PC-9 (cell line): ENCODE data around the gene AUTS2. TPM values are rescaled to one million over a fixed set of nuclear protein-coding genes. Genes with fewer than 3 reads are reported as not detected.

ENCODE experiments used
- BruUV-seq: library from RNA; stranded (reverse); fragments of 400-500 nt; replicated peaks from 2 replicates; lab custom pipeline; 2021; lab: Mats Ljungman, UMichigan
- CTCF ChIA-PET: fragments of 300-600 bp; sonication (Branson Sonifier 250); formaldehyde crosslinking; loops from one replicate; lab custom pipeline; 2022; ENCODE audit warnings: antibody characterized with exemption; lab: Charles Lee
- POLR2A ChIA-PET: fragments of 300-600 bp; sonication (Branson Sonifier 250); formaldehyde crosslinking; loops from one replicate; lab custom pipeline; 2022; ENCODE audit warnings: antibody characterized with exemption; ENCODE audit not compliant: unreplicated experiment; lab: Charles Lee
- DNase-seq, 2 experiments: peaks; one replicate each; pipeline versions ENCODE4 v3.0.0 to v3.0.0-alpha.2; 2015 to 2022; ENCODE audit warnings: mixed read lengths in 1 of 2
- H2AFZ ChIP-seq: fragments of 200-600 bp; sonication (generic); 2 replicates; pipeline ENCODE4 v1.8.1; 2017; ENCODE audit warnings: antibody characterized with exemption
- H3F3A ChIP-seq: fragments of 200-600 bp; sonication (generic); 2 replicates; pipeline ENCODE4 v1.8.1; 2017; ENCODE audit warnings: antibody characterized with exemption, mild to moderate bottlenecking, low read depth; ENCODE audit not compliant: insufficient read depth
- H3K27ac ChIP-seq: fragments of 200-600 bp; sonication (generic); 2 replicates; pipeline ENCODE4 v1.6.1; 2016; ENCODE audit warnings: mixed run types
- H3K27me3 ChIP-seq: fragments of 200-600 bp; sonication (generic); 2 replicates; pipeline ENCODE4 v1.6.1; 2016; ENCODE audit warnings: low read depth, mixed run types; ENCODE audit not compliant: insufficient read depth
- H3K36me3 ChIP-seq: fragments of 200-600 bp; sonication (generic); 2 replicates; pipeline ENCODE4 v1.6.1; 2016; ENCODE audit warnings: low read depth, mixed run types
- H3K4me1 ChIP-seq: fragments of 200-600 bp; sonication (generic); replicated peaks from 2 replicates; pipeline ENCODE4 v1.6.1; 2016; ENCODE audit warnings: mixed run types; ENCODE audit not compliant: insufficient read depth
- H3K4me2 ChIP-seq: fragments of 200-600 bp; sonication (generic); 2 replicates; pipeline ENCODE4 v1.6.1; 2017; ENCODE audit warnings: mixed run types
- H3K4me3 ChIP-seq: fragments of 200-600 bp; sonication (generic); 2 replicates; pipeline ENCODE4 v1.6.1; 2016; ENCODE audit warnings: mixed run types
- H3K79me2 ChIP-seq: fragments of 200-600 bp; sonication (generic); 2 replicates; pipeline ENCODE4 v1.6.1; 2017; ENCODE audit warnings: low read depth, mixed run types
- H3K9me2 ChIP-seq: fragments of 200-600 bp; sonication (generic); 2 replicates; pipeline ENCODE4 v1.8.1; 2017; ENCODE audit warnings: mild to moderate bottlenecking; ENCODE audit not compliant: insufficient read depth
- H3K9me3 ChIP-seq: fragments of 200-600 bp; sonication (generic); 2 replicates; pipeline ENCODE4 v1.8.1; 2016; ENCODE audit warnings: low read depth; ENCODE audit not compliant: insufficient read depth
- H4K20me1 ChIP-seq: fragments of 200-600 bp; sonication (generic); 2 replicates; pipeline ENCODE4 v1.8.1; 2017; ENCODE audit not compliant: insufficient read depth
- CTCF ChIP-seq: fragments of 200-600 bp; sonication (generic); conservative IDR thresholded peaks from 2 replicates; pipeline ENCODE4 v1.6.1; 2017; ENCODE audit warnings: mixed run types, antibody characterized with exemption, mild to moderate bottlenecking, moderate library complexity
- EZH2 ChIP-seq: fragments of 200-600 bp; sonication (generic); IDR thresholded peaks from 2 replicates; pipeline ENCODE4 v1.8.0; 2017; ENCODE audit warnings: antibody characterized with exemption, low read depth
- intact Hi-C: fragments of 100-400 bp; cut with micrococcal nuclease; formaldehyde crosslinking; loops from one replicate; pipeline ENCODE4 v1.10.0; 2022; ENCODE audit not compliant: unreplicated experiment
- total RNA-seq: library from RNA; stranded (reverse); gene quantifications from 2 replicates; pipeline ENCODE4 v1.2.3, GENCODE V29; 2021

AUTS2 gene
- total RNA-seq, 1 experiment from 2014 or later, result not detected

GRCh38 chr7:70165477-70166170, 567.3 kb downstream of the AUTS2 start:
- BruUV-seq, result no TSS peak
- Histone ChIP-seq H3K4me3 (no peak overlapping the region), H3K4me1 (no peaks in the 10 kb centered on the region), H4K20me1 (no peaks in the 10 kb centered on the region; the same call in 1 of the 2 replicates), H3K9me2 (no peaks in the 10 kb centered on the region), H2AFZ (no peak overlapping the region), H3K4me2 (no peak overlapping the region), H3K79me2 (no peaks in the 10 kb centered on the region), H3K27ac (no peak overlapping the region), H3K27me3 (peaks cover 7% of the 10 kb centered on the region; the same call in 1 of the 2 replicates), H3K9me3 (no peaks in the 10 kb centered on the region), H3K36me3 (no peaks in the 10 kb centered on the region), H3F3A (no peaks in the 10 kb centered on the region)
- no peak for TF ChIP-seq EZH2
- TF ChIP-seq CTCF, result no peak
- DNase-seq, result no peak
- intact Hi-C loops, result no loop called here
- POLR2A ChIA-PET, result no interaction called here
- CTCF ChIA-PET, result no interaction called here

DNA sequence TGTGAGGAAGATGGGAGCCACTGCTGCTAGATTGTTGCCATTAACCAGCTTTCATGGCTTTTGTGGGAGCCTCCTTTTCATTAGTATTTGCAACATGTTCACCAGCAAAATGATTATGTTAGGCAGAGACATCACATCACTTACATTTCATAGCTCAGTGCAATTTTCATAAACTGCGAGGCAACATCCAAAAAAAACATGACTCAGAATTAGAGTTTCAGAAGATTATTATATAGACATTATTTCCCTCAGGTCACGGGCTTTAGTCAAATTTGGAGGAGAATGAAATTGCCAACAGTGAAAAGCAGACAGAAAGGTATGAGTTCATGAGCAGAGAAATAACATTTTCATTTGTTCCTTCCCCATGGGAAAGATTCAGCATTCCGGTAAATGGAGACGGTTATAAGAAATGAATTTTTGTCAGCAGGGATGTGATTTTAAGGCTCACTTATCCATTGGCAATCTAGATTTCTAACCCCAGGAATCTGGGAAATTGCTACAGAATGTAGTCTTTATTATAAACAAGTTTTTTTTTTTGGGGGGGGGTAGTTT, 573.2 kb downstream of the AUTS2 start:
- Histone ChIP-seq H3F3A (no peaks in the 10 kb centered on the region), H2AFZ (no peak overlapping the region), H3K4me1 (no peaks in the 10 kb centered on the region), H3K4me2 (no peak overlapping the region), H3K9me3 (no peaks in the 10 kb centered on the region), H3K79me2 (no peaks in the 10 kb centered on the region), H3K4me3 (no peak overlapping the region), H4K20me1 (no peaks in the 10 kb centered on the region; the same call in 1 of the 2 replicates), H3K36me3 (no peaks in the 10 kb centered on the region), H3K27ac (no peak overlapping the region), H3K27me3 (peaks cover 17% of the 10 kb centered on the region; the same call in 1 of the 2 replicates), H3K9me2 (no peaks in the 10 kb centered on the region)
- intact Hi-C loops, result no loop called here
- no TSS peak for BruUV-seq
- ChIA-PET CTCF (no interaction called here), POLR2A (no interaction called here)
- DNase-seq, result no peak
- TF ChIP-seq EZH2, result no peak
- TF ChIP-seq CTCF, result no peak

- Histone ChIP-seq H3K9me2 (no peaks in the 10 kb centered on the region), H3K4me3 (no peak overlapping the region), H3K4me2 (no peak overlapping the region), H3K27me3 (no peaks in the 10 kb centered on the region), H3K9me3 (no peaks in the 10 kb centered on the region), H3K79me2 (no peaks in the 10 kb centered on the region), H4K20me1 (no peaks in the 10 kb centered on the region), H3K4me1 (no peaks in the 10 kb centered on the region), H2AFZ (no peak overlapping the region), H3K27ac (no peak overlapping the region), H3F3A (no peaks in the 10 kb centered on the region), H3K36me3 (no peaks in the 10 kb centered on the region)
- BruUV-seq, result no TSS peak
- no peak for DNase-seq
- TF ChIP-seq EZH2 (no peak), CTCF (no peak)
- intact Hi-C loops, result no loop called here
- ChIA-PET CTCF (no interaction called here), POLR2A (no interaction called here)
Observed at GRCh38 chr7:70177166-70177565, 578.9 kb downstream of the AUTS2 start.
